ENCODE results near the gene ARHGAP22. TPM values are rescaled to one million over a fixed set of nuclear protein-coding genes. Genes with fewer than 3 reads are reported as not detected.

ARHGAP22 gene
- total RNA-seq, 4 donors from 2014 or later = 2.2 to 9.1 (median 4.8) TPM

- H3K27me3 ChIP-seq = peaks cover 0 to 19% (median 0%) of the 10 kb centered on the region in 4 donors
- peaks cover 4 to 18% (median 14%) of the 10 kb centered on the region in 4 donors for H3K4me1 ChIP-seq
- H3K4me3 ChIP-seq = no peak overlapping the region
- no peaks in the 10 kb centered on the region for H3K36me3 ChIP-seq
- DNase-seq (ENCODE audit: extremely low spot score) = no peak
- no peaks in the 10 kb centered on the region for H3K9me3 ChIP-seq
- intact Hi-C loops (cut with DNase I) = no loop called here
- TF ChIP-seq POLR2A (IDR thresholded peaks at IDR 0.05; ENCODE audit: low read depth) = no peak
- TF ChIP-seq CTCF (IDR thresholded peaks at IDR 0.05) = no peak
- TF ChIP-seq POLR2AphosphoS5 (IDR thresholded peaks at IDR 0.05) = no peak
- TF ChIP-seq EP300 (IDR thresholded peaks at IDR 0.05) = no peak
- no peak overlapping the region for H3K27ac ChIP-seq (replicated peaks in 1 of 4)
- 82% methylated on average over 2 of the region's 2 CpGs for WGBS
Observed at GRCh38 chr10:48460182-48460581, 144.7 kb downstream of the ARHGAP22 start.

GRCh38 chr10:48459270-48460150 lies 145.4 kb downstream of the ARHGAP22 start:
- intact Hi-C loops (cut with DNase I) = no loop called here
- Histone ChIP-seq H3K4me3 (no peak overlapping the region), H3K4me1 (peaks cover 0 to 12% (median 8%) of the 10 kb centered on the region in 4 donors), H3K9me3 (no peaks in the 10 kb centered on the region), H3K27me3 (peaks cover 0 to 19% (median 0%) of the 10 kb centered on the region in 4 donors), H3K36me3 (no peaks in the 10 kb centered on the region), H3K27ac (replicated peaks in 1 of 4) (no peak overlapping the region)
- no peak for DNase-seq (ENCODE audit: extremely low spot score)
- no peak for TF ChIP-seq EP300 (IDR thresholded peaks at IDR 0.05)
- no peak for TF ChIP-seq CTCF (IDR thresholded peaks at IDR 0.05)
- no peak for TF ChIP-seq POLR2A (IDR thresholded peaks at IDR 0.05; ENCODE audit: low read depth)
- no peak for TF ChIP-seq POLR2AphosphoS5 (IDR thresholded peaks at IDR 0.05)
- WGBS = 83% methylated on average over 22 of the region's 23 CpGs

- Histone ChIP-seq H3K36me3 (no peaks in the 10 kb centered on the region), H3K27ac (replicated peaks in 1 of 4) (no peak overlapping the region), H3K9me3 (no peaks in the 10 kb centered on the region), H3K27me3 (peaks cover 0 to 19% (median 0%) of the 10 kb centered on the region in 4 donors), H3K4me3 (no peak overlapping the region), H3K4me1 (peaks cover 0 to 12% (median 8%) of the 10 kb centered on the region in 4 donors)
- intact Hi-C loops (cut with DNase I) = no loop called here
- TF ChIP-seq POLR2A (IDR thresholded peaks at IDR 0.05; ENCODE audit: low read depth) = no peak
- no peak for TF ChIP-seq CTCF (IDR thresholded peaks at IDR 0.05)
- 73% methylated on average over 6 of the region's 6 CpGs for WGBS
- no peak for DNase-seq (ENCODE audit: extremely low spot score)
Observed at GRCh38 chr10:48458662-48459048, 146.2 kb downstream of the ARHGAP22 start.

- WGBS = 72% methylated on average over 4 of the region's 5 CpGs
- Histone ChIP-seq H3K4me1 (peaks cover 0 to 12% (median 8%) of the 10 kb centered on the region in 4 donors), H3K4me3 (no peak overlapping the region), H3K27me3 (peaks cover 0 to 19% (median 0%) of the 10 kb centered on the region in 4 donors), H3K27ac (replicated peaks in 1 of 4) (no peak overlapping the region), H3K9me3 (no peaks in the 10 kb centered on the region), H3K36me3 (no peaks in the 10 kb centered on the region)
- no peak for DNase-seq (ENCODE audit: extremely low spot score)
- no peak for TF ChIP-seq CTCF (IDR thresholded peaks at IDR 0.05)
- TF ChIP-seq EP300 (IDR thresholded peaks at IDR 0.05) = no peak
- TF ChIP-seq POLR2A (IDR thresholded peaks at IDR 0.05; ENCODE audit: low read depth) = no peak
- TF ChIP-seq POLR2AphosphoS5 (IDR thresholded peaks at IDR 0.05) = no peak
- intact Hi-C loops (cut with DNase I) = no loop called here
Observed at GRCh38 chr10:48457949-48458661, 146.8 kb downstream of the ARHGAP22 start.
